Measurements from ENCODE around the gene SLC2A4RG.
"Not testable (repeated sequence)": the region's sequence is repeated elsewhere in the genome, so short reads cannot be mapped to it uniquely, and the experiment has no call there.

Gene SLC2A4RG

DNA sequence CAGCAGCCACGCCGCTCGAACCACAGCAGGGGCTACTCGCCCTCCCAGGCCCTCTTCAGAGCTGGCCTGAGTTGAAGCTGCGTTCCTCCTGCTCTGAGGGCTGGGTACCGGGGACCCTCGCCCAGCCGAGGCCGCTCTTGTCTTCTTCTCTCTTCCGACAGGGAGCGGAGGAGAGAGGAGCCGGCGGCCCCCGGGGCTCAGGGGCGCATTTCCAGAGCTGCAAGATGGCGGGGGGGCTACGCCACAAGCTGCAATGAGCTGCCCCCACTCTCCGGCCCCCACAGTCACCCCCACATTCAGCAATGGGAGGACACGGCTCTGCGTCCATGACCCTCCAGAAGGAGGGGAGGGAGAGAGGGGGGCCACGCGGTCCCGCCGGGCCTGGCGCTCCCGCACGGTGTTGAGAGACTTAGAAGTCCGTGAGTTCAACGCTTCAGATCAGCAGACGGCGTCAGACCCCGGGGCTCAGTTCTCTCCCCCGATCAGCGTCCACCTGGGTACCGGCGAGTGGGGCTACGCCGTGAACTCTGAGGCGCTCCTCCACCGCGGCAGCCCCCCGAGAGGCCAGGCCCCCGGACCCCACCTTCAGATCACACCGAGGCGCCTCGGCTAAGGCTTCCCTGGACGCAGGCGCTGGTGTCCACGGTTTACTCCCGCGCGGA, 31.6 kb downstream of the SLC2A4RG start:
- no peaks in the 10 kb centered on the region for H3K36me3 ChIP-seq
- no peaks in the 10 kb centered on the region for H3K9me3 ChIP-seq
- H3K4me3 ChIP-seq (ENCODE audit: low read depth, low read length) = no peak overlapping the region
- H3K27me3 ChIP-seq = no peaks in the 10 kb centered on the region
- no peak for DNase-seq
- H3K4me1 ChIP-seq = no peaks in the 10 kb centered on the region
- TF ChIP-seq, protein P1, sequence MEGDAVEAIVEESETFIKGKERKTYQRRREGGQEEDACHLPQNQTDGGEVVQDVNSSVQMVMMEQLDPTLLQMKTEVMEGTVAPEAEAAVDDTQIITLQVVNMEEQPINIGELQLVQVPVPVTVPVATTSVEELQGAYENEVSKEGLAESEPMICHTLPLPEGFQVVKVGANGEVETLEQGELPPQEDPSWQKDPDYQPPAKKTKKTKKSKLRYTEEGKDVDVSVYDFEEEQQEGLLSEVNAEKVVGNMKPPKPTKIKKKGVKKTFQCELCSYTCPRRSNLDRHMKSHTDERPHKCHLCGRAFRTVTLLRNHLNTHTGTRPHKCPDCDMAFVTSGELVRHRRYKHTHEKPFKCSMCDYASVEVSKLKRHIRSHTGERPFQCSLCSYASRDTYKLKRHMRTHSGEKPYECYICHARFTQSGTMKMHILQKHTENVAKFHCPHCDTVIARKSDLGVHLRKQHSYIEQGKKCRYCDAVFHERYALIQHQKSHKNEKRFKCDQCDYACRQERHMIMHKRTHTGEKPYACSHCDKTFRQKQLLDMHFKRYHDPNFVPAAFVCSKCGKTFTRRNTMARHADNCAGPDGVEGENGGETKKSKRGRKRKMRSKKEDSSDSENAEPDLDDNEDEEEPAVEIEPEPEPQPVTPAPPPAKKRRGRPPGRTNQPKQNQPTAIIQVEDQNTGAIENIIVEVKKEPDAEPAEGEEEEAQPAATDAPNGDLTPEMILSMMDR (IDR thresholded peaks at IDR 0.05; ENCODE audit: low read depth, low read length) = no peak

DNA sequence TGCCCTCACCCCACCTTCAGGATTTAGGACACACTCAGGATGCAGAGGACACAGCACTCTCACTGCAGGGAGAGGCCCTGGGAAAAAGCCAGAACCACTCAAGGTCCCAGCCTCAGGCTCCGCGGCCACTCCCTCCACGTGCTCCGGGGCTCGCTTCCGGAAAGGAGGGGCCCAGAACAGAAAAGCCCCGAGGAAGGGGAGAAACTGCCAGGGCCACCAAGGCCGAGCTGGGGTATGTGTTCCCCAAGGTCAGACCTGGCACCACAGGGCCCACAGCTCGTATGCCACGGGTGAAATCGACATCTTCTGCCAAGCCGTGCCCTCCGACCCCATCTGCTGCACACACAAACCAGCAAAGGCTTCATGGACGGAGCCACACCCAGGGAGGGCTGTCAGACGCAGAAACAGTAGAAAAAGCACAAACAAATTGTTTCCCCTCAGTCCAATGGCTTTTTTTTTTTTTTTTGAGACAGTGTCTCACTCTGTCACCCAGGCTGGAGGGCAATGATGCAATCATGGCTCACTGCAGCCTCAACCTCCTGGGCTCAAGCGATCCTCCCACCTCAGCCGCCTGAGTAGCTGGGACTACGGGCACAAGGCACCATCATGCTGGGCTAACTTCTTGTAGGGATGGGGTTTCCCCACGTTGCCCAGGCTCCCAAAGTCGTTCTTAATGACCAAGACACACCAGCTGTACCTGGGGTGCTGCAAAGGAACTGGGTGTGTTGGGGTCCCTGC, 33.4 kb downstream of the SLC2A4RG start:
- H3K9me3 ChIP-seq = peaks cover 4% of the 10 kb centered on the region; the same call in 1 of the 2 replicates
- no peak for DNase-seq
- no peaks in the 10 kb centered on the region for H3K4me1 ChIP-seq
- H3K4me3 ChIP-seq (ENCODE audit: low read depth, low read length) = no peak overlapping the region
- H3K27me3 ChIP-seq = no peaks in the 10 kb centered on the region
- TF ChIP-seq, protein P1 (IDR thresholded peaks at IDR 0.05; ENCODE audit: low read depth, low read length) = no peak
- no peaks in the 10 kb centered on the region for H3K36me3 ChIP-seq

DNA sequence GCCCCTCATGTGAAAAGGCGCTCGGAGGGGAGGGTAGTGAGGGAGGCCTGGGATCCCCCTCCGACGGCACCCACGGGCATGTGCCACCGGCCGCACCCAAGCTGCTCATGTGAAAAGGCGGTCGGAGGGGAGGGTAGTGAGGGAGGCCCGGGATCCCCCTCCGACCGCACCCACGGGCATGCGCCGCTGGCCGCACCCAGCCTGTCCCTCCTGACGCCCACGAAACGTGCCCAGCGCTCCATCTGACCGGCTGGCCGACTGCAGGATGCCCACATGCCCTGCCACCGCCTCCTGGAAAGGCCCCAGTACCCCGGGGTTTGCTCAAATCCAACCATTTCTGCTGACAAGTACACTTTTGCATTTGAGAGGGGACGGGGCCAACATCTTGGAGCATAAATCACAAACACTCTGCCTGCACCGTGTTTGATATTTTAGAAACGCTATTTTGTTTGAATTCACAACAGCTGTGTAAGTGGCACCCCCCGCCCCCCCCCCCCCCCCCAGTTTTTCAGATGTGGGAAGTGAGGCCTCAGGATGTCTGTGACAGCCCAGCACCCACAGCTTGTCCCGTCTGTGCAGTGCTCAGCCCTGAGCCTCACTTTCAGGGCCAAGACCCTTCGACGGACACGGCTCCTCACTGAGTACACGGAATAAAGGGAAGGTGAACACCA, 34.1 kb downstream of the SLC2A4RG start:
- TF ChIP-seq, protein P1 (IDR thresholded peaks at IDR 0.05; ENCODE audit: low read depth, low read length) = no peak
- Histone ChIP-seq H3K9me3 (peaks cover 4% of the 10 kb centered on the region; the same call in 1 of the 2 replicates), H3K36me3 (no peaks in the 10 kb centered on the region), H3K27me3 (no peaks in the 10 kb centered on the region), H3K4me1 (no peaks in the 10 kb centered on the region), H3K4me3 (ENCODE audit: low read depth, low read length) (no peak overlapping the region)
- no peak for DNase-seq

DNA sequence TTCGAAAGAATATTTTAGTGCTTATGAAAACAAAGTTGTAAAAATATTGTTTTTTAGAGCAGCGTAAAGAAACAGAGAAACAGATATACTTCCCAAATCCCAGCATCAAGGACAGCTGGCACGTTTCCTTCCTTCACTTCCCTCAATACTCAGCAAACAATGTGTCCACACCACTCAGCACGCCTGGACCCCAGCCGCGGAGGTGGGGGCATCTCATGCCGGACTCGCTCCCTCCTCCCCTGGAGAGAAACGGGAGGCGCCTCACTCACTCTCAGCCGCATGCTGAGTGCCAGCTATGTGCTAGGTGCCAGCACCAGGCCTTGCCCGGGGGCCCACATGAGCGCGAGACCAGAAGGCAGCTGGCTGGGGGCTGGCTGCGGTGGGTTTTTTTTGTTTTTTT, 34.7 kb downstream of the SLC2A4RG start:
- no peak overlapping the region for H3K4me3 ChIP-seq (ENCODE audit: low read depth, low read length)
- H3K9me3 ChIP-seq = peaks cover 4% of the 10 kb centered on the region; the same call in 1 of the 2 replicates
- H3K27me3 ChIP-seq = no peaks in the 10 kb centered on the region
- TF ChIP-seq, protein P1 (IDR thresholded peaks at IDR 0.05; ENCODE audit: low read depth, low read length) = no peak
- H3K36me3 ChIP-seq = no peaks in the 10 kb centered on the region
- no peak for DNase-seq
- no peaks in the 10 kb centered on the region for H3K4me1 ChIP-seq

DNA sequence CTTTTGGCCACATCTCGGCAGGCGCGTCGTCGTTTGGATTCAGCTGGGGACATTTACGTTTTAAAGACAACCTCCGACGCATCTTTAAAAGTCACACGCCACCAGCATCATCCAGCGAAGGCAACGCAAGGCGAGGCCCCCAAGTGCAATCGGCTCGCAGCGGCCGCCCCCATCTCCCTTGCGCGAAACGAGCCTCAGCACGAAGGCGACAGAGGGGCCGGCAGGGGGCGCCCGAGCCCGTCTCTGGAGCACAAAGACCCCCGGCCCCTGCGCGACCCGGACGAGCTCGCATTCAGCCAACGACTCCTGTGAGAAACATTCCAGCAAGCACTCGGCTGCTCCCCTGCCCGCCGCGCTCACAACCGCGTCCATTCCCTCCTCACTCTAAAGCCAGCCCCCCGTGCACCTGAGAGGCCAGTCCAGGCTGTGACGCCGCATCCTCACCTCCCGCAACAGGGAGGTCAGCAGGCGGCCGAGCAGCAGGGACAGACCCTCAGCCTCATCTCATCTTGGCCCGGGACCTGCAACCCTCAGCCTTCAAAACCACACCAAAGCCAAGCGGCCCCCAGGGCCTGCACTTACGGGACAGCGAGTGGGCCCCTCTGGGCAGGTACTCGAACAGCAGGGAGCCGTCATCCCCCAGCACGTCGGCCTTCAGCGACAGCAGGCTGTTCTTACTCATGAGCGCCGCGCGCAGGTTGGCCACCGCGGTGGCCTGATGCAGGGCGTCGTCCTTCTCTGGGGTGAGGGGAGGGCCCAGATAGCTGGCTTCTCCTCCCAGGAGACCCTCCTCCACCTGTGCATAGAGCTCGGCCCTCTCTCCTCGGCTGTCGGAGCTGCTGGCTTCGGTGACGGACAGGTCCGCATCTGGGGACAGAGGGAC, 35.8 kb downstream of the SLC2A4RG start:
- H3K9me3 ChIP-seq = peaks cover 4% of the 10 kb centered on the region; the same call in 1 of the 2 replicates
- no peaks in the 10 kb centered on the region for H3K27me3 ChIP-seq
- peak overlapping the region; percentile 40 for H3K4me3 ChIP-seq (ENCODE audit: low read depth, low read length)
- DNase-seq = peak; percentile 88
- no peaks in the 10 kb centered on the region for H3K36me3 ChIP-seq
- TF ChIP-seq, protein P1 (IDR thresholded peaks at IDR 0.05; ENCODE audit: low read depth, low read length) = peak; percentile 74
- H3K4me1 ChIP-seq = no peaks in the 10 kb centered on the region

DNA sequence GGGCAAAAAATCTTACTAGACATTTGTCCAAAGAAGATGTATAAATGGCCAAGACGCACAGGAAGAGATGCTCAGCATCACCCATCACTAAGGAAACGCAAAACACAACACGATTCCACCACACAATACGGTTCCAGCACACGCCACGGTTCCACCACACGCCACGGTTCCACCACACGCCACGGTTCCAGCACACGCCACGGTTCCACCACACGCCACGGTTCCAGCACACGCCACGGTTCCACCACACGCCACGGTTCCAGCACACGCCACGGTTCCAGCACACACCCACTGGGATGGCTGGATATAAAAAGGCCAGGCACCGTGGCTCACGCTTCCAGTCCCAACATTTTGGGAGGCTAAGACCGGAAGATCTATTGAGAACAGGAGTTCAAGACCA, 37.3 kb downstream of the SLC2A4RG start:
- H3K27me3 ChIP-seq; H3K36me3 ChIP-seq; H3K9me3 ChIP-seq; H3K4me3 ChIP-seq (ENCODE audit: low read depth, low read length); DNase-seq; H3K4me1 ChIP-seq: not testable (repeated sequence)

Data from BE2C (cell line).